H9 (cell line): Measurements from ENCODE around the gene SUCLG1. TPM values are rescaled to one million over a fixed set of nuclear protein-coding genes. Genes with fewer than 3 reads are reported as not detected.

ENCODE experiments used
- DNase-seq: peaks from one replicate; pipeline ENCODE4 v3.0.0-alpha.2; 2017
- H2AFZ ChIP-seq: one replicate; pipeline ENCODE4 v1.6.1; 2013; ENCODE audit warnings: mild to moderate bottlenecking, low read length, control low read depth, moderate library complexity
- H2AK5ac ChIP-seq: 2 replicates; pipeline ENCODE4 v1.6.1; 2013; ENCODE audit warnings: low read length, control low read depth, mixed read lengths; ENCODE audit not compliant: insufficient read length
- H2BK120ac ChIP-seq: one replicate; pipeline ENCODE4 v1.6.1; 2013; ENCODE audit warnings: low read depth, mild to moderate bottlenecking, low read length, control low read depth, inconsistent platforms; ENCODE audit not compliant: poor library complexity, severe bottlenecking
- H2BK12ac ChIP-seq: 2 replicates; pipeline ENCODE4 v1.6.1; 2013; ENCODE audit warnings: low read length, control low read depth, mixed read lengths, low read depth; ENCODE audit not compliant: insufficient read length
- H2BK15ac ChIP-seq: 2 replicates; pipeline ENCODE4 v1.6.1; 2013; ENCODE audit warnings: low read depth, low read length, control low read depth
- H2BK20ac ChIP-seq: one replicate; pipeline ENCODE4 v1.6.1; 2013; ENCODE audit warnings: low read depth, mild to moderate bottlenecking, low read length, control low read depth, inconsistent platforms; ENCODE audit not compliant: poor library complexity, severe bottlenecking
- H2BK5ac ChIP-seq: 2 replicates; pipeline ENCODE4 v1.6.1; 2013; ENCODE audit warnings: low read length, control low read depth, mixed read lengths; ENCODE audit not compliant: insufficient read length
- H3K14ac ChIP-seq: 2 replicates; pipeline ENCODE4 v1.6.1; 2013; ENCODE audit warnings: low read length, control low read depth; ENCODE audit not compliant: insufficient read depth
- H3K18ac ChIP-seq: 2 replicates; pipeline ENCODE4 v1.6.1; 2013; ENCODE audit warnings: low read depth, mild to moderate bottlenecking, mixed read lengths, low read length, control low read depth; ENCODE audit not compliant: insufficient read length
- H3K23ac ChIP-seq: 2 replicates; pipeline ENCODE4 v1.6.1; 2013; ENCODE audit warnings: low read length, control low read depth, mixed read lengths, low read depth; ENCODE audit not compliant: insufficient read length
- H3K23me2 ChIP-seq: 2 replicates; pipeline ENCODE4 v1.6.1; 2013; ENCODE audit warnings: low read depth, mild to moderate bottlenecking, mixed read lengths, low read length, control low read depth; ENCODE audit not compliant: insufficient read length, poor library complexity, severe bottlenecking
- H3K27ac ChIP-seq: 2 replicates; pipeline ENCODE4 v1.5.1; 2013; ENCODE audit warnings: low read length, control low read depth, mixed read lengths, low read depth; ENCODE audit not compliant: insufficient read length
- H3K27me3 ChIP-seq: 2 replicates; pipeline ENCODE4 v1.6.1; 2013; ENCODE audit warnings: low read length, control low read depth, inconsistent platforms; ENCODE audit not compliant: insufficient read depth
- H3K4ac ChIP-seq: 2 replicates; pipeline ENCODE4 v1.6.1; 2013; ENCODE audit warnings: low read depth, mild to moderate bottlenecking, control low read depth, inconsistent platforms, low read length, moderate library complexity
- H3K4me1 ChIP-seq: 2 replicates; pipeline ENCODE4 v1.6.1; 2013; ENCODE audit warnings: low read length, control low read depth, inconsistent platforms; ENCODE audit not compliant: insufficient read depth
- H3K4me2 ChIP-seq: 2 replicates; pipeline ENCODE4 v1.6.1; 2013; ENCODE audit warnings: low read length, control low read depth, mixed read lengths; ENCODE audit not compliant: insufficient read length, insufficient read depth
- H3K56ac ChIP-seq: 2 replicates; pipeline ENCODE4 v1.6.1; 2013; ENCODE audit warnings: low read depth, mild to moderate bottlenecking, mixed read lengths, low read length, control low read depth; ENCODE audit not compliant: insufficient read length
- H3K79me1 ChIP-seq: 2 replicates; pipeline ENCODE4 v1.6.1; 2013; ENCODE audit warnings: low read depth, mild to moderate bottlenecking, moderate library complexity, low read length, control low read depth, inconsistent platforms; ENCODE audit not compliant: insufficient read depth, poor library complexity, severe bottlenecking
- H3K79me2 ChIP-seq: 2 replicates; pipeline ENCODE4 v1.6.1; 2013; ENCODE audit warnings: low read length, control low read depth, inconsistent platforms; ENCODE audit not compliant: insufficient read depth
- H3K9ac ChIP-seq: 2 replicates; pipeline ENCODE4 v1.6.1; 2013; ENCODE audit warnings: low read length, control low read depth, mixed read lengths; ENCODE audit not compliant: insufficient read length; ENCODE audit errors: extremely low read depth
- H3K9me3 ChIP-seq: one replicate; pipeline ENCODE4 v1.6.1; 2013; ENCODE audit warnings: low read depth, low read length, inconsistent platforms; ENCODE audit not compliant: control insufficient read depth
- H3T11ph ChIP-seq: one replicate; pipeline ENCODE4 v1.6.1; 2013; ENCODE audit warnings: mild to moderate bottlenecking, low read length, control low read depth, inconsistent platforms
- H4K20me1 ChIP-seq: one replicate; pipeline ENCODE4 v1.6.1; 2013; ENCODE audit not compliant: control insufficient read depth, insufficient read length, insufficient read depth
- H4K5ac ChIP-seq: 2 replicates; pipeline ENCODE4 v1.6.1; 2013; ENCODE audit warnings: low read depth, mild to moderate bottlenecking, mixed read lengths, low read length, control low read depth; ENCODE audit not compliant: insufficient read length
- H4K8ac ChIP-seq: replicated peaks from 2 replicates; pipeline ENCODE4 v1.6.1; 2013; ENCODE audit warnings: low read length, control low read depth, mixed read lengths, low read depth; ENCODE audit not compliant: insufficient read length
- H4K91ac ChIP-seq: 2 replicates; pipeline ENCODE4 v1.6.1; 2013; ENCODE audit warnings: low read depth, mild to moderate bottlenecking, moderate library complexity, mixed read lengths, low read length, control low read depth; ENCODE audit not compliant: insufficient read length
- H3K27ac Mint-ChIP-seq, 3 experiments: 2 replicates in 2 of 3; 3 replicates in 1 of 3; pipeline ENCODE4 v1.8.0; 2020 to 2021; ENCODE audit warnings: mixed read lengths in 3 of 3, mild to moderate bottlenecking in 1 of 3, moderate library complexity in 1 of 3
- H3K27me3 Mint-ChIP-seq: 2 replicates; pipeline ENCODE4 v1.8.0; 2021; ENCODE audit warnings: low read depth, mild to moderate bottlenecking, moderate library complexity, mixed read lengths
- H3K36me3 Mint-ChIP-seq, 3 experiments: 2 replicates in 2 of 3; 3 replicates in 1 of 3; pipeline ENCODE4 v1.8.0; 2020 to 2021; ENCODE audit warnings: low read depth in 3 of 3, mixed read lengths in 3 of 3; ENCODE audit not compliant: insufficient read depth in 1 of 3
- H3K4me1 Mint-ChIP-seq, 2 experiments: 2 replicates each; pipeline ENCODE4 v1.8.0; 2020; ENCODE audit warnings: mixed read lengths in 2 of 2
- H3K4me3 Mint-ChIP-seq, 2 experiments: 2 replicates in 1 of 2; 3 replicates in 1 of 2; pipeline ENCODE4 v1.8.0; 2020 to 2021; ENCODE audit warnings: mild to moderate bottlenecking in 2 of 2, mixed read lengths in 2 of 2, moderate library complexity in 1 of 2
- H3K9me3 Mint-ChIP-seq, 2 experiments: 2 replicates in 1 of 2; 3 replicates in 1 of 2; pipeline ENCODE4 v1.8.0; 2020; ENCODE audit warnings: mild to moderate bottlenecking in 2 of 2, mixed read lengths in 2 of 2, moderate library complexity in 1 of 2
- CTCF ChIP-seq: fragments of 200-600 bp; sonication (generic); conservative IDR thresholded peaks from 3 replicates; pipeline ENCODE4 v1.8.0; 2021; ENCODE audit warnings: antibody characterized with exemption, mild to moderate bottlenecking
- total RNA-seq: library from RNA; stranded (reverse); gene quantifications from 2 replicates; pipeline ENCODE4 v1.2.1, GENCODE V29; 2021

The SUCLG1 gene
- total RNA-seq, 1 experiment from 2014 or later = 40.0 TPM

GRCh38 chr2:84393829-84394228, 65.3 kb downstream of the SUCLG1 start:
- H3K9ac ChIP-seq = no peak overlapping the region
- H2BK20ac ChIP-seq = no peak overlapping the region
- no peak overlapping the region for H4K8ac ChIP-seq
- no peak overlapping the region for H2BK12ac ChIP-seq
- no peak overlapping the region; a peak in 1 of 7 replicates for H3K27ac Mint-ChIP-seq
- H3K18ac ChIP-seq = no peak overlapping the region
- DNase-seq = no peak
- H2BK5ac ChIP-seq = no peak overlapping the region
- no peak overlapping the region for H3T11ph ChIP-seq
- H3K4me3 Mint-ChIP-seq = no peak overlapping the region
- H3K4ac ChIP-seq = no peak overlapping the region
- no peaks in the 10 kb centered on the region for H3K23me2 ChIP-seq
- H3K27me3 ChIP-seq = no peaks in the 10 kb centered on the region
- no peak overlapping the region for H4K91ac ChIP-seq
- H2BK15ac ChIP-seq = no peak overlapping the region
- no peak overlapping the region for H2BK120ac ChIP-seq
- no peaks in the 10 kb centered on the region for H3K79me1 ChIP-seq
- TF ChIP-seq CTCF = no peak
- H3K4me2 ChIP-seq = no peak overlapping the region
- peaks cover 6% of the 10 kb centered on the region in 3 experiments; a peak in 5 of 7 replicates for H3K36me3 Mint-ChIP-seq
- no peak overlapping the region for H3K14ac ChIP-seq
- no peak overlapping the region for H4K5ac ChIP-seq
- no peaks in the 10 kb centered on the region; the same call in 1 of the 2 replicates for H3K27me3 Mint-ChIP-seq
- peaks cover 9 to 18% of the 10 kb centered on the region in 2 experiments for H3K9me3 Mint-ChIP-seq
- no peaks in the 10 kb centered on the region; the same call in 1 of the 2 replicates for H3K4me1 ChIP-seq
- no peak overlapping the region for H2AK5ac ChIP-seq
- H3K9me3 ChIP-seq = no peaks in the 10 kb centered on the region
- no peaks in the 10 kb centered on the region for H4K20me1 ChIP-seq
- no peak overlapping the region for H3K56ac ChIP-seq
- H3K27ac ChIP-seq = no peak overlapping the region
- H3K23ac ChIP-seq = no peak overlapping the region
- no peak overlapping the region for H2AFZ ChIP-seq
- no peaks in the 10 kb centered on the region for H3K79me2 ChIP-seq
- peaks cover 4 to 10% of the 10 kb centered on the region in 2 experiments; a peak in 2 of 4 replicates for H3K4me1 Mint-ChIP-seq
